ENCODE data around the gene SIRPB1.
"Not testable (repeated sequence)": the region's sequence is repeated elsewhere in the genome, so short reads cannot be mapped to it uniquely, and the experiment has no call there.

The SIRPB1 gene

DNA sequence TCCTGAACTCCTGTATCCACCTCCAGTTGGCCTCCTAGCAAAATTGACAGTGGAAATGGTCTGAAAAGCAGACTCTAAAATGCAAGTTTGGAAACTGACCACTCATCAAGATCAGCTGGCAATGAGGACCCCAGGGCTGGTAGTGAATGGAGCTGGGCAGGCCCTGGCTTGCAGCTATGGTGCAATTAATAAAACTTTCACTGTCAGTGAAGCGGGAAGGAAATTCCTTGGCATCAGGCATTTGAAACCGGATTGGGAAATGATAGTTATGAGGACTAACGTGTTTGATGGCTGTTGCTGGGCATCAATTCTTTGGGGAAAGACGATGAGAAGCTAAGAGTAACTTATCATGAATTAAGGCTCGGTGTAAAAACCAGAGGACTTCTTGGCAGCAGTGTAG is 19.1 kb downstream of the SIRPB1 start:
- no peak for DNase-seq (ENCODE audit: extremely low read depth in 1 of 2, low read depth in 1 of 2)

- no peak for DNase-seq (ENCODE audit: extremely low read depth in 1 of 2, low read depth in 1 of 2)
Measured at GRCh38 chr20:1595333-1595732, 24.5 kb downstream of the SIRPB1 start.

GRCh38 chr20:1588533-1589460 is 31.0 kb downstream of the SIRPB1 start:
- DNase-seq (ENCODE audit: extremely low read depth in 1 of 2, low read depth in 1 of 2), result no peak

DNA sequence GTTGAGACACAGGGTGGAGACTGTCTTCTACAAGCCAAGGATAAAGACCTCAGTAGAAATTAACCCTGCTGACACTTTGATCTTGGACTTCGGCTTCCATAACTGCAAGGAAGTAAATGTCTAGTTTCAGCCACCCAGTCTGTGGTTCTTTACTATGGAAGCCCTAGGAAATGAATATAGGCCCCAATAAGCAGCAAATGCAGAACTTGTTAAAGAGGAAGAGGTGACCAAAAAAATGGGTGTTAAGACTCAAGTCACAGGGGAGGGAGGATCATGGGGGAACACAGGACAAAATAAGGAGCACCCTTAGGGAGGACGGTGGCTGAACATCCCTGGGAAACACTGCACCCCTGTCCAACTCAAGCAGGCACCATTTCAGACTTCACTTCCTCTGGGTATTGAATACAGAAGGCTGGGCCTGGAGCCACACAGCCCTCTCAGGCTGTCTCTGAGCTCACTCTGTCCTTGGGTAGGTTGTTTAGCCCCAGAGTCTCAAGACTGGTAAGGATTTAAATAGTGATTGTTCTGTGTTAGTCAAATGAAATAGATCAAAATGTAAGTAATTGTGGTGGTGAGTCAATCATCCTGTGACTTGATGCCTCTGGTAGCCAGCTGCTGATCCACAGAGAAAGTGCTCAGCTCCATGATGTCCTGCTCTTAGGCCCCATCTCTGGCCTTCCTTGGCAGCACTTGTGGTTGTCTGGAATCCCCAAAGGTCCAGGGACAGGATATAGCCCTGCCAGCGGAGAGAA is 31.9 kb downstream of the SIRPB1 start:
- no peak for DNase-seq (ENCODE audit: extremely low read depth in 1 of 2, low read depth in 1 of 2)

- no peak for DNase-seq (ENCODE audit: extremely low read depth in 1 of 2, low read depth in 1 of 2)
Measured at GRCh38 chr20:1579488-1579887, 40.3 kb downstream of the SIRPB1 start.

- no peak for DNase-seq (ENCODE audit: extremely low read depth in 1 of 2, low read depth in 1 of 2)
Measured at GRCh38 chr20:1577906-1578305, 41.9 kb downstream of the SIRPB1 start.

DNA sequence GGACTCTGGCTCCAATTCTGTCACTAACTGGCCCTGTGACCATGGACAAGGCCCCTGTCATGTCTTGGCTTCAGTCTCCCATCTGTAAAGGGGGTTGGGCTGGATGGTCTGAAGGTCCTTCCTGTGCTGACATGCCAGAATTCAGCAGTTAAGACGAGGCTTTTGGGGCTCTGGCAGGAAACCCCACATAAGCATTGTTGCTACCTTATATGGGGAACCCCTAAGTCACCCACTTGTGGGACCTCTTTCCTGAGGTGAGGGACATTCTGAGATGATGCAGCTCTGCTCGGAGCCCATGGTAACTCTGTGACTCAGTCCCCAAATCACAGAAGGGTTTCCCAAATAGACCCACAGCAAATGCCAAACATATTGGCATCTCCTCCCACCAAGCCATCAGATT is 42.5 kb downstream of the SIRPB1 start:
- DNase-seq (ENCODE audit: extremely low read depth in 1 of 2, low read depth in 1 of 2), result not testable (repeated sequence)

DNA sequence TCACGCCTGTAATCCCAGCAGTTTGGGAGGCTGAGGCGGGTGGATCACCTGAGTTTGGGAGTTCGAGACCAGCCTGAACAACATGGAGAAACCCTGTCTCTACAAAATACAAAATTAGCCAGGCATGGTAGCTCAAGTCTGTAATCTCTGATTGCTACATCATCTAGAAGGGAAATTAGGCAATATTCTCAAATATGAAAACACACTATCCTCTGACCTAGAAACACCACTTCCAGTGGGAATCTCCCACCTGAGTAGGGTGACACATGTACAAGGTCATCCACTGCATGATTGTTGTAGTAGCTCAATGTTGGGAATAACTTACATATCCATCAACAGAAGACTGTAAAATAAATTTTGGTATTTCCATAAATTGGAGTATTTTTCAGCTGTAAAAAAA is 43.2 kb downstream of the SIRPB1 start:
- no peak for DNase-seq (ENCODE audit: extremely low read depth in 1 of 2, low read depth in 1 of 2)

DNA sequence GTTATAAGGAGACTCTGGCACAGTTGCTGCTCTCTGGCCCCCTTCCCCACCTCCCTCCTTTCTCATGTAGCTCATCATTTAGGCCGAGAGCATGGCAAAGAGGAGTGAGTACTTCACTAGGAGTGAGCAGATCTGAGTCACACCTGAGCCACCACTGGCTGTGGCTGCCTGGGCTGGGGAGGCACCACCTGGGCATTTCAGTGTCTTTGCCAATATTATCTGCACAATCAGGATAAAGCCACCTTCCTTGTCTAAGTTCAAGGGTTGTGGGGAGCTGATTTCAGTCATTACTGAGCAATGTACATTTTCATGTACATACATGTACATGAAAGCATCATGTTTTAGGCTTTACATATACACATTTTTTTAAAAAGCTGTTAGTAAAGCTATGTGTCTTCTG is 43.8 kb downstream of the SIRPB1 start:
- not testable (repeated sequence) for DNase-seq (ENCODE audit: extremely low read depth in 1 of 2, low read depth in 1 of 2)

GRCh38 chr20:1571583-1571982 is 48.2 kb downstream of the SIRPB1 start:
- DNase-seq (ENCODE audit: extremely low read depth in 1 of 2, low read depth in 1 of 2), result not testable (repeated sequence)
